Thyroid gland (tissue), 4 donors: ENCODE results near the gene POLK. TPM values are rescaled to one million over a fixed set of nuclear protein-coding genes. Genes with fewer than 3 reads are reported as not detected.

ENCODE experiments used
- DNase-seq, 2 donors: peaks; one replicate each; pipeline ENCODE4 v3.0.0-alpha.2; 2019
- H3K27ac ChIP-seq, 3 donors: fragments of 200-600 bp; sonication (generic); 1 replicate in 2 of 3; 2 replicates in 1 of 3; pipeline ENCODE4 v1.5.1; 2016 to 2019; ENCODE audit warnings: mild to moderate bottlenecking in 1 of 3, moderate library complexity in 1 of 3
- H3K27me3 ChIP-seq: fragments of 200-600 bp; sonication (generic); one replicate; pipeline ENCODE4 v1.5.1; 2019
- H3K36me3 ChIP-seq, 2 donors: fragments of 200-600 bp; sonication (generic); one replicate each; pipeline ENCODE4 v1.5.1; 2016 to 2019
- H3K4me1 ChIP-seq, 2 donors: fragments of 200-600 bp; sonication (generic); one replicate each; pipeline ENCODE4 v1.5.1; 2017 to 2019
- H3K4me3 ChIP-seq, 3 donors: fragments of 200-600 bp; sonication (generic); replicated peaks in 1 of 3; 1 replicate in 2 of 3; 2 replicates in 1 of 3; pipeline ENCODE4 v1.5.1; 2016; ENCODE audit warnings: mild to moderate bottlenecking in 1 of 3
- H3K9me3 ChIP-seq: fragments of 200-600 bp; sonication (generic); one replicate; pipeline ENCODE4 v1.5.1; 2017
- CTCF ChIP-seq, 6 experiments: fragments of 200-600 bp in 3 of 6; fragments of 450-650 bp in 3 of 6; sonication (generic) in 3 of 6; IDR thresholded peaks; one replicate each; pipeline ENCODE4 v1.5.1; 2016 to 2019; ENCODE audit warnings: antibody characterized with exemption in 6 of 6, mild to moderate bottlenecking in 2 of 6, inconsistent platforms in 1 of 6, moderate library complexity in 1 of 6
- POLR2A ChIP-seq, 2 donors: fragments of 450-650 bp; IDR thresholded peaks; one replicate each; pipeline ENCODE4 v1.6.1; 2017; ENCODE audit warnings: antibody characterized with exemption in 2 of 2, mild to moderate bottlenecking in 2 of 2, moderate library complexity in 1 of 2
- WGBS, 2 donors: methylation state at CpG; one replicate each; pipeline ENCODE4 v1.1.5; 2017; 5-methylcytosine and 5-hydroxymethylcytosine counted together
- intact Hi-C: fragments of 100-400 bp; cut with DNase I; formaldehyde crosslinking; loops from one replicate; pipeline ENCODE4 v1.15.1; 2023
- total RNA-seq, 4 donors: library from RNA; depleted of rRNA; stranded (reverse); fragments of >200 nt; gene quantifications; one replicate each; pipeline ENCODE4 v1.2.3, GENCODE V29; 2016

Gene POLK
- total RNA-seq, 4 donors from 2014 or later, result 49.8 to 74.5 (median 63.3) TPM

- TF ChIP-seq POLR2A (IDR thresholded peaks at IDR 0.05) (no peak), CTCF (IDR thresholded peaks at IDR 0.05) (no peak)
- no peaks in the 10 kb centered on the region for H3K9me3 ChIP-seq
- no peak for DNase-seq
- 98 to 100% methylated on average over 1 of the region's 1 CpG for WGBS, 2 donors
- intact Hi-C loops, result no loop called here
- no peak overlapping the region for H3K4me3 ChIP-seq
- H3K27me3 ChIP-seq, result no peaks in the 10 kb centered on the region
- no peaks in the 10 kb centered on the region for H3K4me1 ChIP-seq
- H3K27ac ChIP-seq, result no peak overlapping the region
- no peaks in the 10 kb centered on the region for H3K36me3 ChIP-seq
Measured at GRCh38 chr5:75632321-75632720, 120.6 kb downstream of the POLK start.

GRCh38 chr5:75637949-75638348, 126.3 kb downstream of the POLK start:
- intact Hi-C loops, result no loop called here
- H3K9me3 ChIP-seq, result no peaks in the 10 kb centered on the region
- TF ChIP-seq CTCF (IDR thresholded peaks at IDR 0.05), result no peak
- TF ChIP-seq POLR2A (IDR thresholded peaks at IDR 0.05), result no peak
- no peaks in the 10 kb centered on the region for H3K27me3 ChIP-seq
- no peak overlapping the region for H3K4me3 ChIP-seq
- no peaks in the 10 kb centered on the region for H3K4me1 ChIP-seq
- no peaks in the 10 kb centered on the region for H3K36me3 ChIP-seq
- 85 to 86% methylated on average over 1 of the region's 1 CpG for WGBS, 2 donors
- H3K27ac ChIP-seq, result no peak overlapping the region
- no peak for DNase-seq

- no peak overlapping the region for H3K4me3 ChIP-seq
- DNase-seq, result no peak
- H3K27me3 ChIP-seq, result no peaks in the 10 kb centered on the region
- no peak for TF ChIP-seq CTCF (IDR thresholded peaks at IDR 0.05)
- no peak for TF ChIP-seq POLR2A (IDR thresholded peaks at IDR 0.05)
- no peaks in the 10 kb centered on the region for H3K36me3 ChIP-seq
- intact Hi-C loops, result no loop called here
- 79 to 85% methylated on average over 3 of the region's 3 CpGs for WGBS, 2 donors
- no peaks in the 10 kb centered on the region for H3K4me1 ChIP-seq
- H3K9me3 ChIP-seq, result no peaks in the 10 kb centered on the region
- H3K27ac ChIP-seq, result no peak overlapping the region
Measured at GRCh38 chr5:75639535-75640311, 128.0 kb downstream of the POLK start.

- Histone ChIP-seq H3K36me3 (no peaks in the 10 kb centered on the region), H3K27me3 (no peaks in the 10 kb centered on the region), H3K27ac (no peak overlapping the region), H3K4me3 (no peak overlapping the region), H3K9me3 (no peaks in the 10 kb centered on the region), H3K4me1 (no peaks in the 10 kb centered on the region)
- DNase-seq, result no peak
- no peak for TF ChIP-seq POLR2A (IDR thresholded peaks at IDR 0.05)
- no peak for TF ChIP-seq CTCF (IDR thresholded peaks at IDR 0.05)
- intact Hi-C loops, result no loop called here
Measured at GRCh38 chr5:75640395-75640794, 128.7 kb downstream of the POLK start.

GRCh38 chr5:75640826-75641225, 129.1 kb downstream of the POLK start:
- no peaks in the 10 kb centered on the region for H3K9me3 ChIP-seq
- H3K36me3 ChIP-seq, result no peaks in the 10 kb centered on the region

More at GRCh38 chr5:75640826-75641225, 129.1 kb downstream of the POLK start:
- no peaks in the 10 kb centered on the region for H3K4me1 ChIP-seq
- H3K4me3 ChIP-seq, result no peak overlapping the region
- intact Hi-C loops, result no loop called here
- DNase-seq, result no peak
- 25 to 33% methylated on average over 2 of the region's 2 CpGs for WGBS, 2 donors
- no peaks in the 10 kb centered on the region for H3K27me3 ChIP-seq
- H3K27ac ChIP-seq, result no peak overlapping the region
- no peak for TF ChIP-seq CTCF (IDR thresholded peaks at IDR 0.05)
- TF ChIP-seq POLR2A (IDR thresholded peaks at IDR 0.05), result no peak
